SU-DHL-6 (cell line): ENCODE measurements around the gene FAM186B.

Source experiments
- CTCF ChIP-seq: fragments of 200-600 bp; sonication (generic); IDR thresholded peaks from one replicate; pipeline ENCODE4 v1.5.1; 2017; ENCODE audit warnings: antibody characterized with exemption, mild to moderate bottlenecking, low read length, moderate library complexity; ENCODE audit not compliant: insufficient read depth, poor library complexity, severe bottlenecking
- EZH2phosphoT487 ChIP-seq: fragments of 200-600 bp; sonication (generic), shearing (Covaris generic); conservative IDR thresholded peaks from 2 replicates; pipeline ENCODE4 v1.6.1; 2018; ENCODE audit warnings: mild to moderate bottlenecking, antibody characterized with exemption, low read length, moderate library complexity, mixed read lengths

DNA sequence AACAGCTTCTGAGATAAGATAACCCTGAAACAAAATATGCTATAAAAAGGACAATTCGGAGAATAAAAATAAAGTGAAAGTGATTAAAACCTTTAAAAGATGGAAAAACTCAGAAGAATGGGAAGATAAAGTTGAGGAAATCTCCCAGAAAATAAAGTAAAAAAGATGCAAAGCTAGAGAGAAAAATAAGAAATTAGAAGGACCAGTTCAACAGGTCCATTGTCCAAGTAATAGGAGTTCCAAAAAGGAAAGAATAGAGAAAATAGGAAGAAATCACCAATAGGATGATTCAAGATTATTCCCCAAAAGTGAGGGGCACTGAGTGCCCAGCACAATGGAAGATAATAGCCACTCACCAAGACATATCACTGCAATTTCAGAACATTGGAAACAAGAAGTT lies 13.1 kb upstream of the FAM186B start:
- TF ChIP-seq CTCF = no peak
- no peak for TF ChIP-seq EZH2phosphoT487
